ENCODE results near the gene PNKP. TPM values are rescaled to one million over a fixed set of nuclear protein-coding genes. Genes with fewer than 3 reads are reported as not detected.

PNKP gene
- total RNA-seq, 3 donors from 2014 or later, result 84.3 to 114 (median 111) TPM

GRCh38 chr19:49816590-49816989, 50.8 kb downstream of the PNKP start:
- TF ChIP-seq, protein P1, sequence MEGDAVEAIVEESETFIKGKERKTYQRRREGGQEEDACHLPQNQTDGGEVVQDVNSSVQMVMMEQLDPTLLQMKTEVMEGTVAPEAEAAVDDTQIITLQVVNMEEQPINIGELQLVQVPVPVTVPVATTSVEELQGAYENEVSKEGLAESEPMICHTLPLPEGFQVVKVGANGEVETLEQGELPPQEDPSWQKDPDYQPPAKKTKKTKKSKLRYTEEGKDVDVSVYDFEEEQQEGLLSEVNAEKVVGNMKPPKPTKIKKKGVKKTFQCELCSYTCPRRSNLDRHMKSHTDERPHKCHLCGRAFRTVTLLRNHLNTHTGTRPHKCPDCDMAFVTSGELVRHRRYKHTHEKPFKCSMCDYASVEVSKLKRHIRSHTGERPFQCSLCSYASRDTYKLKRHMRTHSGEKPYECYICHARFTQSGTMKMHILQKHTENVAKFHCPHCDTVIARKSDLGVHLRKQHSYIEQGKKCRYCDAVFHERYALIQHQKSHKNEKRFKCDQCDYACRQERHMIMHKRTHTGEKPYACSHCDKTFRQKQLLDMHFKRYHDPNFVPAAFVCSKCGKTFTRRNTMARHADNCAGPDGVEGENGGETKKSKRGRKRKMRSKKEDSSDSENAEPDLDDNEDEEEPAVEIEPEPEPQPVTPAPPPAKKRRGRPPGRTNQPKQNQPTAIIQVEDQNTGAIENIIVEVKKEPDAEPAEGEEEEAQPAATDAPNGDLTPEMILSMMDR (IDR thresholded peaks at IDR 0.05), result no peak
- intact Hi-C loops (cut with DNase I, micrococcal nuclease), result no loop called here
- Histone ChIP-seq H3K9me3 (no peaks in the 10 kb centered on the region), H3K36me3 (ENCODE audit: low read depth) (peaks cover 6% of the 10 kb centered on the region), H3K4me3 (no peak overlapping the region), H3K4me1 (ENCODE audit: low read depth) (peaks cover 18% of the 10 kb centered on the region)
- DNase-seq (peak in 1 of 3 donors; percentile 33), ATAC-seq (no peak)

DNA sequence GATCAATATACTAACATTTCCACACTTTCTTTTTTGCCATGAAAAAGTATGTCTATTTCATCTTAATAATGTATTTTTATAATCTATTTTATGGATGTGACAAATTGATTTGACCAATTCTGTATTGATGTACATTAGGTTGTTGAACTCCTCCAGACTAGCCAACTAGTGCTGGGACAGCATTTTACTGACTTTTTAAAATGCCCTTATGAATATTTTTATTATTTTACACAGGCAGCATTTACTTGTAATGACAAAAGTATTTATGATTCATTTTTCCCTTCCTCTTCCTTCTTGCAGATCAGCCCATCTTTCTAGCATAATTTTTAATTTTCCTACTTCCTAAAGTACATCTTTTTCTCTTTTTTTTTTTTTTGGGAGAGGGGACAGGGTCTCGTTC, 53.4 kb downstream of the PNKP start:
- DNase-seq (no peak), ATAC-seq (no peak)
- Histone ChIP-seq H3K36me3 (ENCODE audit: low read depth) (peaks cover 6% of the 10 kb centered on the region), H3K4me1 (ENCODE audit: low read depth) (peaks cover 25% of the 10 kb centered on the region), H3K9me3 (no peaks in the 10 kb centered on the region), H3K4me3 (no peak overlapping the region)
- TF ChIP-seq, protein P1 (IDR thresholded peaks at IDR 0.05), result no peak
- intact Hi-C loops (cut with DNase I, micrococcal nuclease), result no loop called here

DNA sequence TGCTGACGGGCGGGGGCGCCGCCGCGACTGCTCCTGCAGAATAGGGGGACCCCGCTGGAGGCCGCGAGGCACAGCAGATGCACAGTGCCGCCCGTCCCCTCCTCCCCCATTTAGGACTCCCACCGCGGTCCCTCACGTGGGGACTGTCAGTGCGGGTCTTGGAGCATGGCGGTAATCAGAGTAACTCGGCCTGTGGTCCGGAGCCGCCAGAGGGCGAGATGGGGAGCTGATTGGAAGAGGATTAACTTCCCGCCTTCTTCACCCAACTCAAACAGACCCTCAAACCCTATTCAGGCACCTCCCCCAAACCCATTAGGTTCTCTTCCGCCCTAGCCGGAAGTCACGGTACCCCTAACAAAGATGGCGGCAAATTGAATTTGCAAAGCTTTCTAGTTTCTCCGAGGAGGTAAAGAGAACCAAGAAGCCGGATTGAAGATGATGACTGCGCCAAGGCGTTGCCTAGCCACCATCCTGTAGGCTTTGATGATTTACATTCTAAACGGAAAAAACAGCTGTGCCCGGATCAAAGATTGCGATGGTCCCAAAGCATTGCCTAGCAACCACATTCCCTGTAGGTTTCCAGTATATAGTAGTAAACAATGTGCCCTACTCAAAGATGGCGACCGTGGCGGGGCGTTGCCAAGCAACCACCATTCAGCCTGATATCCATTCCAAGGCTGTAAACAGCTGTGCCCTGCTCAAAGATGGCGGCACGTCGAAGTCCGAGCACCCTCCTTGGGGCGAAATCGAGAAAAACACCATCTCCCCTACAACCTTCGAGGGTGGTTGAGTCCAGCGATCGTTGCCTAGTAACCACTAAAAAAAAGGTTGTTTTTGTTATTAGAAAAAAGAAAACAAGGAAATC, 54.1 kb downstream of the PNKP start, which contains the start of gene FUZ:
Gene FUZ, minus strand, starts transcription at position 296 of the 865 bp plus-strand sequence. Its CDS starts 186 bp downstream, at position 110.
- intact Hi-C loops (cut with DNase I, micrococcal nuclease), result no loop called here
- peak; percentile 94 to 98 (median 98) for DNase-seq
- Histone ChIP-seq H3K4me1 (ENCODE audit: low read depth) (peaks cover 22% of the 10 kb centered on the region), H3K36me3 (ENCODE audit: low read depth) (peaks cover 6% of the 10 kb centered on the region), H3K9me3 (no peaks in the 10 kb centered on the region), H3K4me3 (peak within 1 kb of the TSS; percentile 42)
- peak; percentile 76 for ATAC-seq
- TF ChIP-seq, protein P1 (IDR thresholded peaks at IDR 0.05), result no peak

DNA sequence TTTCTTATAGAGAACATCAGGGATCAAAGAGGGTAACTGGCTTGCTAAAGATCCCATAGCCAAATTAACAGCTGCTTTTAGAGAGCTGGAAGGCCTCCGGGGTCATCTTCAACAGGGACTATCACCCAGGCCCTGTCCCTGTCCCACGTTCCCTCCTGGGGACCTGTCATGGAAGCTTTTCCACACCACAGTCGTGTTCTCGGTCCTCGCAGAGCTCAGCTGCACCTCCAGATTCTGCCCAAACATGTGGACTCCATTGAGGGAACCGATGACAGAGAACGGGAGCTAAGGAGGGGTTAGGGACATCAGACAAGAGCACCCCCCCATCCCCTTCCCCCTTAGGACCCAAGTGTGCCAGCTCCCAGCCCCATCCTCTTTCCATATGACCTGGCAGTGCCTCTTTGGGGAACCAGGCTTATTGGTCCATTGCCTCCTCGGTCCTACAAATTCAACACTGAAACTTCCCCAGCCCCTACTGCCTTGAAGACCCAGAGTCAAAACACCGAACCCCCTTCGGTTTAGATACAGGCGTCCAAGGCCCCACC, 54.9 kb downstream of the PNKP start:
- ATAC-seq, result no peak
- peaks cover 22% of the 10 kb centered on the region for H3K4me1 ChIP-seq (ENCODE audit: low read depth)
- H3K9me3 ChIP-seq, result no peaks in the 10 kb centered on the region
- TF ChIP-seq, protein P1 (IDR thresholded peaks at IDR 0.05), result no peak
- intact Hi-C loops (cut with DNase I, micrococcal nuclease), result no loop called here
- peaks cover 6% of the 10 kb centered on the region for H3K36me3 ChIP-seq (ENCODE audit: low read depth)
- H3K4me3 ChIP-seq, result peak overlapping the region; percentile 42
- no peak for DNase-seq

GRCh38 chr19:49811328-49811727, 56.0 kb downstream of the PNKP start:
- intact Hi-C loops (cut with DNase I, micrococcal nuclease), result no loop called here
- ATAC-seq, result no peak

More at GRCh38 chr19:49811328-49811727, 56.0 kb downstream of the PNKP start:
- Histone ChIP-seq H3K9me3 (no peaks in the 10 kb centered on the region), H3K36me3 (ENCODE audit: low read depth) (peaks cover 6% of the 10 kb centered on the region), H3K4me3 (no peak overlapping the region), H3K4me1 (ENCODE audit: low read depth) (peaks cover 16% of the 10 kb centered on the region)
- TF ChIP-seq, protein P1 (IDR thresholded peaks at IDR 0.05), result no peak
- DNase-seq, result no peak

Small RNA genes within 50 kb of the gene (microRNA-seq; reads per million reads assigned to microRNA genes)
- 0.70 reads per million for gene MIR4749
- not detected for gene MIR4750
- gene MIR6800, result not detected

Other genes with a start within 250 kb of the PNKP start
- gene RRAS, start 227.4 kb downstream of the PNKP start, total RNA-seq, result 10 to 100 TPM; 43.9 to 89.8 (median 48.6) TPM
- 10 to 100 TPM; 55.5 to 75.0 (median 56.1) TPM for gene SCAF1, start 225.4 kb downstream of the PNKP start, total RNA-seq
- 100 to 1,000 TPM in 1 of 3 donors, 10 to 100 TPM in 2; 76.1 to 119 (median 90.1) TPM for gene IRF3, start 201.7 kb downstream of the PNKP start, total RNA-seq
- gene BCL2L12, start 201.6 kb downstream of the PNKP start, total RNA-seq, result 10 to 100 TPM in 2 of 3 donors, 1 to 10 TPM in 1; 9.6 to 20.8 (median 16.3) TPM
- 100 to 1,000 TPM in 1 of 3 donors, 10 to 100 TPM in 2; 68.1 to 101 (median 94.8) TPM for gene PRMT1, start 190.3 kb downstream of the PNKP start, total RNA-seq
- gene ADM5, start 178.0 kb downstream of the PNKP start, total RNA-seq, result 1 to 10 TPM in 2 of 3 donors, under 1 TPM in 1; 0.69 to 1.3 (median 1.2) TPM
- gene CPT1C, start 176.5 kb downstream of the PNKP start, total RNA-seq, result 1 to 10 TPM; 1.9 to 7.6 (median 2.2) TPM
- under 1 TPM in 1 of 3 donors, not detected in 2; 0.35 TPM for gene TSKS, start 104.3 kb downstream of the PNKP start, total RNA-seq
- 10 to 100 TPM; 73.6 to 84.8 (median 82.5) TPM for gene AP2A1, start 100.6 kb downstream of the PNKP start, total RNA-seq
- gene FUZ, start 54.3 kb downstream of the PNKP start, total RNA-seq, result 10 to 100 TPM in 2 of 3 donors, 1 to 10 TPM in 1; 6.6 to 21.0 (median 11.9) TPM
- 10 to 100 TPM; 54.7 to 57.4 (median 55.2) TPM for gene MED25, start 49.3 kb downstream of the PNKP start, total RNA-seq
- 100 to 1,000 TPM in 2 of 3 donors, 10 to 100 TPM in 1; 92.8 to 171 (median 107) TPM for gene PTOV1, start 16.4 kb downstream of the PNKP start, total RNA-seq
- 10 to 100 TPM; 38.8 to 44.0 (median 42.3) TPM for gene AKT1S1, start 9.8 kb upstream of the PNKP start, total RNA-seq
- 10 to 100 TPM; 33.7 to 55.7 (median 45.1) TPM for gene TBC1D17, start 10.1 kb upstream of the PNKP start, total RNA-seq
- 1 to 10 TPM; 1.2 to 1.7 (median 1.6) TPM for gene IL4I1, start 29.3 kb upstream of the PNKP start, total RNA-seq
- 10 to 100 TPM; 10.7 to 25.0 (median 16.1) TPM for gene ATF5, start 61.6 kb upstream of the PNKP start, total RNA-seq
- 10 to 100 TPM; 34.1 to 41.0 (median 40.9) TPM for gene NUP62, start 61.9 kb upstream of the PNKP start, total RNA-seq
- 1 to 10 TPM in 2 of 3 donors, under 1 TPM in 1; 0.49 to 2.0 (median 1.1) TPM for gene SIGLEC11, start 93.6 kb upstream of the PNKP start, total RNA-seq
- gene VRK3, start 157.8 kb upstream of the PNKP start, total RNA-seq, result 10 to 100 TPM; 53.8 to 72.9 (median 62.7) TPM
- 1 to 10 TPM; 5.2 to 9.2 (median 6.0) TPM for gene ZNF473, start 158.4 kb upstream of the PNKP start, total RNA-seq